Adrenal gland (tissue), 12 donors: Measurements from ENCODE around the gene SALL3. TPM values are rescaled to one million over a fixed set of nuclear protein-coding genes. Genes with fewer than 3 reads are reported as not detected.

Source experiments
- DNase-seq, 7 donors: peaks; one replicate each; pipeline ENCODE4 v3.0.0-alpha.2; 2019 to 2020
- H3K27ac ChIP-seq, 5 donors: fragments of 200-600 bp; sonication (generic) in 4 of 5; 1 replicate in 3 of 5; 2 replicates in 2 of 5; pipeline versions ENCODE4 v1.5.1 to v1.8.0; 2016 to 2020; ENCODE audit warnings: mild to moderate bottlenecking in 1 of 5
- H3K27me3 ChIP-seq: fragments of 200-600 bp; 2 replicates; pipeline ENCODE4 v1.8.0; 2021
- H3K36me3 ChIP-seq, 2 donors: fragments of 200-600 bp; replicated peaks in 1 of 2; 1 replicate in 1 of 2; 2 replicates in 1 of 2; pipeline versions ENCODE4 v1.5.1 to v1.8.0; 2018 to 2022
- H3K4me1 ChIP-seq, 2 donors: fragments of 200-600 bp; replicated peaks in 1 of 2; 1 replicate in 1 of 2; 2 replicates in 1 of 2; pipeline versions ENCODE4 v1.5.1 to v1.8.0; 2018 to 2021
- H3K4me3 ChIP-seq, 4 donors: fragments of 200-600 bp; sonication (generic) in 3 of 4; one replicate each; pipeline ENCODE4 v1.5.1; 2016 to 2018
- H3K9me3 ChIP-seq, 3 donors: fragments of 200-600 bp; sonication (generic) in 1 of 3; replicated peaks in 1 of 3; 1 replicate in 2 of 3; 2 replicates in 1 of 3; pipeline versions ENCODE4 v1.5.1 to v1.8.0; 2016 to 2021
- CTCF ChIP-seq, 6 experiments: fragments of 450-650 bp in 4 of 6; fragments of 200-600 bp in 2 of 6; sonication (generic) in 1 of 6; IDR thresholded peaks; 1 replicate in 5 of 6; 2 replicates in 1 of 6; pipeline versions ENCODE4 v1.5.1 to v1.8.0; 2016 to 2021; ENCODE audit warnings: antibody characterized with exemption in 6 of 6, mild to moderate bottlenecking in 2 of 6, moderate library complexity in 1 of 6
- POLR2A ChIP-seq, 2 donors: fragments of 450-650 bp; IDR thresholded peaks; one replicate each; pipeline ENCODE4 v1.6.1; 2017; ENCODE audit warnings: antibody characterized with exemption in 2 of 2, mild to moderate bottlenecking in 2 of 2, moderate library complexity in 1 of 2
- WGBS, 4 donors: extraction: QIAGEN DNeasy Blood & Tissue Kit in 2 of 4; methylation state at CpG; one replicate each; pipeline versions ENCODE4 v1.1.5 to v1.1.7; 2013 to 2017; 5-methylcytosine and 5-hydroxymethylcytosine counted together
- intact Hi-C, 2 donors: fragments of 100-400 bp; cut with DNase I; formaldehyde crosslinking; loops; one replicate each; pipeline versions ENCODE4 v1.14.1 to v1.15.0; 2022 to 2023
- polyA plus RNA-seq, 3 donors: library from polyadenylated mRNA; stranded (reverse); fragments of 200-250 nt in 2 of 3; fragments of 350-450 nt in 1 of 3; fragmentation: Illumina TruSeq in 1 of 3; extraction: RNeasy Lipid Tissue Mini Kit (QIAGEN cat#74804) in 1 of 3; gene quantifications; one replicate each; pipeline ENCODE4 v1.2.3, GENCODE V29; 2013 to 2014
- total RNA-seq, 9 donors: library from RNA; depleted of rRNA in 4 of 9; stranded (reverse); fragments of >200 nt in 4 of 9; fragments of 120-200 nt in 1 of 9; fragmentation: NEBNext Ultra II Directional in 1 of 9; extraction: Animal tissue kit (Norgen Biotek cat#: 25700) in 1 of 9; gene quantifications; one replicate each; pipeline versions ENCODE4 v1.1.0 to v1.2.4, GENCODE V29; 2013 to 2023
- donor health status: healthy with polysubstance abuse.
- donor health status: Bipolar disorder and iron deficiency.
- donor health status: DM: yes; HTN: yes; CAD: no.
- donor health status: DM: no; HTN: no; CAD: no.
- donor health status: DM: no; HTN: no; CAD: no.
- donor health status: DM: yes; HTN: yes; CAD: no.

Gene SALL3
- total and polyA plus RNA-seq, 12 donors, result 0.11 TPM; not detected in 11

- Histone ChIP-seq H3K27me3 (no peaks in the 10 kb centered on the region), H3K36me3 (no peaks in the 10 kb centered on the region), H3K27ac (no peak overlapping the region), H3K9me3 (no peaks in the 10 kb centered on the region), H3K4me3 (no peak overlapping the region), H3K4me1 (no peaks in the 10 kb centered on the region)
- intact Hi-C loops, result no loop called here
- DNase-seq, result no peak
- 91 to 93% (median 92%) methylated on average over 18 to 25 of the region's 25 CpGs for WGBS, 4 donors
- TF ChIP-seq POLR2A (IDR thresholded peaks at IDR 0.05), result no peak
- TF ChIP-seq CTCF (IDR thresholded peaks at IDR 0.05), result no peak
Observed at GRCh38 chr18:79022603-79023002, 43.0 kb downstream of the SALL3 start.

GRCh38 chr18:79026491-79026890 lies 46.9 kb downstream of the SALL3 start:
- no peak for DNase-seq
- Histone ChIP-seq H3K27me3 (no peaks in the 10 kb centered on the region), H3K4me1 (no peaks in the 10 kb centered on the region), H3K36me3 (no peaks in the 10 kb centered on the region), H3K27ac (no peak overlapping the region), H3K4me3 (no peak overlapping the region), H3K9me3 (peaks cover 0 to 4% (median 0%) of the 10 kb centered on the region in 3 donors)
- intact Hi-C loops, result no loop called here
- WGBS, 4 donors, result 34 to 49% (median 42%) methylated on average over 4 to 5 of the region's 5 CpGs
- no peak for TF ChIP-seq POLR2A (IDR thresholded peaks at IDR 0.05)
- TF ChIP-seq CTCF (IDR thresholded peaks at IDR 0.05), result no peak

- Histone ChIP-seq H3K4me1 (no peaks in the 10 kb centered on the region), H3K4me3 (no peak overlapping the region), H3K36me3 (no peaks in the 10 kb centered on the region), H3K9me3 (peaks cover 0 to 4% (median 0%) of the 10 kb centered on the region in 3 donors), H3K27me3 (no peaks in the 10 kb centered on the region), H3K27ac (no peak overlapping the region)
- intact Hi-C loops, result no loop called here
- TF ChIP-seq CTCF (IDR thresholded peaks at IDR 0.05) (no peak), POLR2A (IDR thresholded peaks at IDR 0.05) (no peak)
- no peak for DNase-seq
- WGBS, 4 donors, result 80 to 87% (median 83%) methylated on average over 6 to 9 of the region's 9 CpGs
Observed at GRCh38 chr18:79030680-79031079, 51.1 kb downstream of the SALL3 start.

- intact Hi-C loops, result no loop called here
- no peak for DNase-seq
- TF ChIP-seq POLR2A (IDR thresholded peaks at IDR 0.05) (no peak), CTCF (IDR thresholded peaks at IDR 0.05) (no peak)
- no peaks in the 10 kb centered on the region for H3K27me3 ChIP-seq
- no peaks in the 10 kb centered on the region for H3K4me1 ChIP-seq
- 72 to 82% (median 76%) methylated on average over 5 of the region's 5 CpGs for WGBS, 4 donors
- no peak overlapping the region for H3K27ac ChIP-seq
- H3K9me3 ChIP-seq, result no peaks in the 10 kb centered on the region
- H3K36me3 ChIP-seq, result no peaks in the 10 kb centered on the region
- H3K4me3 ChIP-seq, result no peak overlapping the region
Observed at GRCh38 chr18:79042276-79042675, 62.7 kb downstream of the SALL3 start.
